Mesodermal cell (in vitro differentiated cells): ENCODE measurements around the gene DOC2A.

Experiments
- H3K27ac ChIP-seq: 2 replicates; pipeline ENCODE4 v1.7.0; 2013; ENCODE audit warnings: mild to moderate bottlenecking, low read depth, low read length, moderate library complexity; ENCODE audit not compliant: severe bottlenecking
- H3K36me3 ChIP-seq: 2 replicates; pipeline ENCODE4 v1.7.1; 2013; ENCODE audit warnings: mild to moderate bottlenecking, low read length, moderate library complexity; ENCODE audit not compliant: control insufficient read depth, insufficient read depth
- H3K4me1 ChIP-seq: one replicate; pipeline ENCODE4 v1.7.1; 2013; ENCODE audit warnings: mild to moderate bottlenecking, low read length; ENCODE audit not compliant: insufficient read depth, control insufficient read depth, poor library complexity, severe bottlenecking
- H3K4me3 ChIP-seq: 2 replicates; pipeline ENCODE4 v1.7.0; 2013; ENCODE audit warnings: low read length, control low read depth, mild to moderate bottlenecking; ENCODE audit not compliant: insufficient read depth, poor library complexity, severe bottlenecking; ENCODE audit errors: extremely low read depth
- H3K9me3 ChIP-seq: 2 replicates; pipeline ENCODE4 v1.7.1; 2013; ENCODE audit warnings: mild to moderate bottlenecking, low read length, moderate library complexity; ENCODE audit not compliant: control insufficient read depth
- WGBS, 2 experiments: methylation state at CpG; one replicate each; pipeline ENCODE4 v1.1.5; 2013; ENCODE audit warnings: missing lambda C conversion rate in 2 of 2; ENCODE audit not compliant: insufficient coverage in 2 of 2; 5-methylcytosine and 5-hydroxymethylcytosine counted together

DOC2A gene

GRCh38 chr16:29986931-29987330 is 23.9 kb downstream of the DOC2A start:
- 86 to 94% methylated on average over 1 to 3 of the region's 5 CpGs for WGBS, 2 experiments
- H3K9me3 ChIP-seq: no peaks in the 10 kb centered on the region
- H3K36me3 ChIP-seq: peaks cover 100% of the 10 kb centered on the region
- H3K4me1 ChIP-seq: no peaks in the 10 kb centered on the region
- H3K27ac ChIP-seq: no peak overlapping the region
- H3K4me3 ChIP-seq: no peak overlapping the region

- Histone ChIP-seq H3K36me3 (peaks cover 100% of the 10 kb centered on the region), H3K4me1 (no peaks in the 10 kb centered on the region), H3K27ac (no peak overlapping the region), H3K4me3 (no peak overlapping the region), H3K9me3 (no peaks in the 10 kb centered on the region)
- 93 to 96% methylated on average over 15 to 20 of the region's 20 CpGs for WGBS, 2 experiments
Observed at GRCh38 chr16:29986231-29986630, 24.6 kb downstream of the DOC2A start.

- H3K36me3 ChIP-seq: peaks cover 100% of the 10 kb centered on the region
- WGBS, 2 experiments: 96% methylated on average over 23 to 27 of the region's 28 CpGs
- H3K9me3 ChIP-seq: no peaks in the 10 kb centered on the region
- no peak overlapping the region for H3K4me3 ChIP-seq
- H3K27ac ChIP-seq: no peak overlapping the region
- no peaks in the 10 kb centered on the region for H3K4me1 ChIP-seq
Observed at GRCh38 chr16:29985271-29985811, 25.5 kb downstream of the DOC2A start.

- Histone ChIP-seq H3K4me3 (no peak overlapping the region), H3K36me3 (peaks cover 100% of the 10 kb centered on the region), H3K4me1 (no peaks in the 10 kb centered on the region), H3K9me3 (no peaks in the 10 kb centered on the region), H3K27ac (no peak overlapping the region)
- 97% methylated on average over 4 of the region's 5 CpGs; no CpG with 5 or more reads in 1 of the 2 experiments for WGBS, 2 experiments
Observed at GRCh38 chr16:29984764-29985147, 26.1 kb downstream of the DOC2A start.

- H3K36me3 ChIP-seq: peaks cover 100% of the 10 kb centered on the region
- WGBS, 2 experiments: 89 to 96% methylated on average over 4 to 6 of the region's 6 CpGs
Observed at GRCh38 chr16:29984137-29984763, 26.6 kb downstream of the DOC2A start.

GRCh38 chr16:29983420-29984136 is 27.2 kb downstream of the DOC2A start:
- H3K4me3 ChIP-seq: no peak overlapping the region
- WGBS, 2 experiments: 98 to 100% methylated on average over 9 to 11 of the region's 12 CpGs
- H3K27ac ChIP-seq: no peak overlapping the region
- H3K9me3 ChIP-seq: no peaks in the 10 kb centered on the region
- no peaks in the 10 kb centered on the region for H3K4me1 ChIP-seq
- peaks cover 100% of the 10 kb centered on the region for H3K36me3 ChIP-seq

More at GRCh38 chr16:29984137-29984763, 26.6 kb downstream of the DOC2A start:
- H3K27ac ChIP-seq: no peak overlapping the region
- H3K4me1 ChIP-seq: no peaks in the 10 kb centered on the region
- H3K9me3 ChIP-seq: no peaks in the 10 kb centered on the region
- H3K4me3 ChIP-seq: no peak overlapping the region

GRCh38 chr16:29982560-29983419 is 28.0 kb downstream of the DOC2A start:
- H3K4me1 ChIP-seq: no peaks in the 10 kb centered on the region
- H3K9me3 ChIP-seq: no peaks in the 10 kb centered on the region
- H3K27ac ChIP-seq: no peak overlapping the region
- 96 to 97% methylated on average over 16 to 24 of the region's 24 CpGs for WGBS, 2 experiments
- H3K4me3 ChIP-seq: no peak overlapping the region
- H3K36me3 ChIP-seq: peaks cover 100% of the 10 kb centered on the region

GRCh38 chr16:29978564-29979270 is 32.1 kb downstream of the DOC2A start:
- Histone ChIP-seq H3K9me3 (no peaks in the 10 kb centered on the region), H3K36me3 (peaks cover 72% of the 10 kb centered on the region), H3K27ac (no peak overlapping the region), H3K4me1 (peaks cover 21% of the 10 kb centered on the region), H3K4me3 (no peak overlapping the region)
- 93 to 95% methylated on average over 7 of the region's 9 CpGs for WGBS, 2 experiments

- peaks cover 21% of the 10 kb centered on the region for H3K4me1 ChIP-seq
- H3K4me3 ChIP-seq: no peak overlapping the region
- no peaks in the 10 kb centered on the region for H3K9me3 ChIP-seq
- H3K36me3 ChIP-seq: peaks cover 66% of the 10 kb centered on the region
- H3K27ac ChIP-seq: no peak overlapping the region
- WGBS, 2 experiments: 99 to 100% methylated on average over 8 to 9 of the region's 9 CpGs
Observed at GRCh38 chr16:29978081-29978480, 32.7 kb downstream of the DOC2A start.
